ENCODE measurements around the gene KCNG1.

Gene KCNG1

DNA sequence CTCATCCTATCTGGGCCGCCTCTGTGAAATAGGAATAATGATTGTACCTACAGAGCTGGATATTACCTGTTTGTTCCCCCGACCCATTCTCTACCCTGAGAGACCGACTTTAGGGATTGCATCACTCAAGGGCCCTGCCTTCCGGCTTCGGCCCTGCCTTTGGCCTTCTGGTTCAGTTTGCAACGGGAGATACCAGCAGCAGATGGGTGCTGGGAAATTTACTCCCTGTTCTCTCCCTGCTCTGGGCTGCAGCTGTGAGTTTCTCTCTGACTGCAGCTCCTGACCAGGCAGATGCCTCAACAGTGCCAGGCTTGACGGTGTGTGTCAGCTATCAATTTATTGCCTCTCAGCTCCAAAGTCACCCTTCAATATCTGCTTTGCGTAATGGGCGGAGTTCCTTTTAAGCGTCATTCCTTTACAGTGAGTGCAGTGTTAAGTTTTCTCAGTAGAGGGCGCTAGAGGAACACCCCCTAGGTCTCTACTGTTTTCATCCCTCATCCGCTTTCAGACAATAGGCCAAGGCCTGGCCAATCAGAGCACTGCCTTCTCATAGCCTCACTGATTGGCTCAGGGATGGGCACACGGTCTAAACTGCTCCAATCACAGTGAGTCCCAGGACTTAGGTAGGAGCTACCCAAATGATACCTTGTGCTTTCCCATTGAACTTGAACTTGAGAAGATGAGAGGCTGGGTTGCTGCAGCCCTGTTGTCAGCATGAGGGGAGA, 30.0 kb downstream of the KCNG1 start:
- in situ Hi-C loops (cut with HindIII; ENCODE audit: low sequenced_read_pairs), result no loop called here

DNA sequence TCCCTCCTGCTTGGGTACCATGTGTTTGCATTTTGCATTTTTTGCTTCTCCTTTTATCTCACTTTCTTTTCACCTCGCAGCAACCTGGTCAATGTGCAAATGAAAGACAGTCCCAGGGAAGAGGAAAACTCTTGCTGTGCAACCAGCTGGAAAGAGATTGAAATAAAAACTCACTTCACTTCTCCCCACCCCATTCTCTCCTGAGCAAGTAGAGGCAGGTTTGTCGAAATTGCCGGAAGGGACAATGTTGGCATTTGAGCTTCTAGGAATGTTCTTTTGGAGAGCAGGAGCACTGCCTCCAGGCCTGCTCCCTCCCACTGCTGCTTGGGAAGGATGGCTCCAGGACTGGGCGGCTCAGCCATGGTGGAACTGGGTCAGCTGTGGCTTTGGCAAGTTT, 30.6 kb downstream of the KCNG1 start:
- in situ Hi-C loops (cut with HindIII; ENCODE audit: low sequenced_read_pairs), result no loop called here

DNA sequence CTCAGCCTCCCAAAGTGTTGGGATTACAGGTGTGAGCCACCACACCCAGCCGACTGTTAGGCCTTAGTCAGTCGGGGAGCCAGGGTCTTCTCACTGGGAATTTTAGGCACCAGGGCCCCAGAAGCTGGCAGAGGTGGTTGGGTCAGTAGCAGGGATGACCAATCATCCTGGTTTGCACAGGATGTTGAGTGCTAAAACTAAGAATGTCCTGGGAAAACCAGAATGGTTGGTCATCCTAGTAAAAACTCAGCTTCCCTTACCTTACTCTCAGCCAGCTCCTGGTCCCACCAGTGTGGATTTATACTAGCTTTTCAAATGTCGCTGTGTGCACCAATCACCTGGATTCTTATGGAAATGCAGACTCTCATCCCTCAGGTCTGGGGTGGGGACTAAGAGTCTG, 31.8 kb downstream of the KCNG1 start:
- in situ Hi-C loops (cut with HindIII; ENCODE audit: low sequenced_read_pairs), result no loop called here

DNA sequence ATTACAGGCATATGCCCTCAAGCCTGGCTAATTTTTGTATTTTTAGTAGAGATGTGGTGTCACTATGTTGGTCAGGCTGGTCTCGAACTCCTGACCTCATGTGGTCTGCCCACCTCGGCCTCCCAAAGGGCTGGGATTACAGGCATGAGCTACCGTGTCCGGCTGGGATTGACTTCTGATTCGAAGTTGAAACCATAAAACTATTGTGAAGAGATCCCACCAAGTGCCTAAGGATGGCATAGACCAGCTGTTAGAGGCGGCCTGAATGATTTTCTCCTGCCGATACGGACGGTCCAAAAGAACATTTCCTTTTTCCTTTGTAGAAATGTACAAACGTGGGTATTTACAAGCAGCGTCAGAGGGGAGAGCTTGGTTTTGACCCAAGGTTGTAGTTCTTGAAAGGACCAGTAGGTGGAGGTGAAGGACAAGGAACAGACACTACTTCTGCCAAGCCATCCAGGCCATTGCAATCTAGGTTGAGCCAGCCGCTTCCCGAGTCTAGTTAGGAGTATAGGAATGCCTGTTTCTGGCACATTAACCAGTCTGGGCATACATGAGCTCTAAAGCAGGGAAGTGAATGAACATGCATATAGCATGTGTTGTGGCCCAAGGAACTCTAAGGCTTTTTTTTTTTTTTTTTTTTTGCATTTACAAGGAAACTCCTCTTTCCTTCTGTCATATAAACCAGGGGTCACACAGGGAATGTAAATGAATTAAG, 35.3 kb downstream of the KCNG1 start:
- in situ Hi-C loops (cut with HindIII; ENCODE audit: low sequenced_read_pairs), result loop anchor here (5.0 kb wide), 1 partner anchor 405 kb away; no protein-coding TSS in a partner anchor

DNA sequence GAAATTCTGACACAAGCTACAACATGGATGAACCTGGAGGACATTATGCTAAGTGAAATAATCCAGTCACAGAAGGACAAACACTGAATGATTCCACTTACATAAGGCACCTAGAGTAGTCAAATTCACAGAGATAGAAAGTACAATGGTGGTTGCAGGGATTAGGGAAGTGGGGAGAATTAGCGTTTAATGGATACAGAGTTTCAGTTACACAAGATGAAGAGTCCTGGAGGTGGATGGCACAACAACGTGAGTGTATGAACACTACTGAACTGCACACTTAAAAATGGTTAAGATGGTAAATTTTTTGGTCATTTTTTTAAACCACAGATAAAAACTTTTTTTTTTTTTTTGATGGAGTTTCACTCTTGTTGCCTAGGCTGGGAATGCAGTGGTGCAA, 39.6 kb downstream of the KCNG1 start:
- in situ Hi-C loops (cut with HindIII; ENCODE audit: low sequenced_read_pairs), result no loop called here

DNA sequence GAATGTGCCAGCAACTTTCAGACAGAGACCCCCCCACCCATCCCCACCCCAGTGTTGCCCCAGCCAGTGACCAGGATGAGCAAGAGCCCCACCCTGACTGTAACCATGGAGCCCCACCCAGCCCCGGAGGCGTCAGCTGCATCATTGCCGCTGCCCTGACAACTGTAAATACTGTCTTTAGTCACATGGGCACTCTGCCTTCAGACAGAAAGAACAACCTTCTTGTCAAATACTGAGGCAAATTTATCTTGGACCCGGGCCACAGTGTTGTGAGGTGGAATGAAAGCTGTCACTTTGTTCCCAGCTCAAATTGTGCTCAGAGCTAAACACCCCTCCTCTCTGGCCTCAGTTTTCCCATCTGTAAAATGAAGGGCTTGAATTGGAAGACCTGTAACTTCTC, 40.5 kb downstream of the KCNG1 start:
- in situ Hi-C loops (cut with HindIII; ENCODE audit: low sequenced_read_pairs), result no loop called here

DNA sequence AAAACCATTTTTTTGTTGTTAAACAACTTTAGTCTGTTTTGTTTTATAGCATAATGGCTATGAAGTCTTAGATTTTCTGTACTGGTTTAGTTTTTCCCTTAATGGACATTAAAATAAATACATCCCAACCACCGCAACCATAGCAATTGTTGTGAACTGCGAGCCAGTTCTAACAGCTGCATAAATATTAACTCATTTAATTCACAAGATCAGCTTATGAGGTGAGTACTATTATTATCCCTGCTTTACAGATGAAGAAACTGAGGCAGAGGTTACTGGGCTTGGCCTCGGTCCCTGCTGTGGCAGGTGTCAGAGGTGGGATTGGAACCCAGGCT, 41.2 kb downstream of the KCNG1 start:
- in situ Hi-C loops (cut with HindIII; ENCODE audit: low sequenced_read_pairs), result no loop called here

DNA sequence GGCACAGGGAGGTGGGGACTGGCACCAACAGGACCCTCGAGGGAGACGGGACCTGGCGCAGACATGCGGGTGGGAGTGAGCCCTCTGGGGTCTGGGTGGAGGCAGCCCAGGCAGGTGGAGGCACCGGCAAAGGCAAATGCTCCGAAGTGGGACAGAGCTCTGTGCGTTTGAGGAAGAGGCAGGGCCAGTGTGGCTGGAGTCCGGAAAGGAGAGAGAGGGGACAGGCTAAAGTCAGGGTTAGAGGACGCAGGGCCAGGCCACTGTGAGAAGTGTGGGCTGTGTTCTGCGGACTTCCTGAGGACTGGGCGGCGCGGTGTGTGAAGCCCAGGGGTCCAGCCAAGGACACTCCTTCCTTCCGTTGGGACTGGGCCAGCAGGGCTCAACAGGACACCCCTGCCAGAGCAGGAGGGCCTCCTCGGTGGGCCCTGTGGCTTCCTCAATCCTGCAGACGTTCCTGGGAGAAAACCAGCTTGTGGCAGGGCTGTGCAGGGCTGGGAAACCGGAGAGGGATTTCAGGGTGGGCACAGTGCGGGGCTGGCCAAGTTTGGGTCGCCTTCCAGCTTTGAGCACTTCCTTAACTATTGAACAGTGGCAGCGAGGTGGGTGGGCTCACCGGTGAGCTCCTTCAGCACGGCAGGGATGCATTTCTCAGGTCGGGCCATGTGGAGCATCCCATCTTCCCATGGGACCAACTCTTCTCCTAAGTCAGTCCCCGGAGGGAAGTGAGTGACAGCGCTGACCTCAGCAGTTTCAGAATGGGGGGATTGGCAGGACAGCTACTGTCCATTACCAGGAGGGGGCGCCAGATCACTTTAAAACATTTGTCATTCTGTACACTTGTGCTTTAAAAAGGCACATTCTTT, 41.8 kb downstream of the KCNG1 start:
- in situ Hi-C loops (cut with HindIII; ENCODE audit: low sequenced_read_pairs), result no loop called here

DNA sequence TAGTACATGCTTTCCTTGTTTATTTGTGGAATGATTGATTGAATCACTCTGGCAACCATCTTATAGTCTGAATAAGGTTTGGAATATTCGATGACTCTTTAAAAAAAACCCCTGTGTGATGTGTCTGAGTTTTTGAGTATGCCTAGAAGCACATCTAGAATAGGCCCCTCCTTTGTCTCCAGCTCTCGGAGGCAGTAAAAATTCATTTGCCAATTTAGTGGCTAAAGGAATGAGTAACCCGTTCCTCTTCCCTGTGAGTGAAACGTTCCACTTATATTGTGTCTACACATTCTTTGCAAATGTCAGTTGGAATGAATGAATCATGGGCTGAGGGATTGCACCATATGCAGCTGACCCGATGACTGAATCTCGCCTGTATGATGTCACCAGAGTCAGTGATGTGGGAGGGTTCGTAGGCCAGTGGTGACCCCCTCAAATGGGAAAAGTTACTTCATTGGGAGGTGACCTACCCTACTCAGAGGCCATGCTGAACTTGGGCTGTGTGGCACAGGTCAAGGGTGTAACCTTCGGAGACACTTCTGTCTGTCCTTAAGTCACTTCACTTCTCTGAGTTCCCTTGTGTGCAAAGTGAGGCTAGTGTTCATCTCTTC, 42.7 kb downstream of the KCNG1 start:
- in situ Hi-C loops (cut with HindIII; ENCODE audit: low sequenced_read_pairs), result no loop called here

DNA sequence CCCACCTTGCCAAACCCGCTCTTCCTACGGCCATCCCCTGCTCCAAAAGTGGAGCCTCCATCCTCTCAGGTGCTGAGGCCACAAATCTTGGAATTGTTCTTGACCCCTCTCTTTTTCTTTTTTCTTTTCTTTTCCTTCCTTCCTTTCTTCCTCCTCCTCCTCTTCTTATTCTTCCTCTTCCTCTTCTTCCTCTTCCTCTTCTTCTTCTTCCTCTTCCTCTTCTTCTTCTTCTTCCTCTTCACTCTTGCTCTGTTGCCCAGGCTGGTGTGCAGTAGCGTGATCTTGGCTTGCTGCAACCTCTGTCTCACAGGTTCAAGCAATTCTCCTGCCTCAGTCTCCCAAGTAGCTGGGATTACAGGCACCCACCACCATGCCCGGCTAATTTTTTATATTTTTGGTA, 44.4 kb downstream of the KCNG1 start:
- in situ Hi-C loops (cut with HindIII; ENCODE audit: low sequenced_read_pairs), result loop anchor here (5.0 kb wide), 1 partner anchor 61 kb away; no protein-coding TSS in a partner anchor

DNA sequence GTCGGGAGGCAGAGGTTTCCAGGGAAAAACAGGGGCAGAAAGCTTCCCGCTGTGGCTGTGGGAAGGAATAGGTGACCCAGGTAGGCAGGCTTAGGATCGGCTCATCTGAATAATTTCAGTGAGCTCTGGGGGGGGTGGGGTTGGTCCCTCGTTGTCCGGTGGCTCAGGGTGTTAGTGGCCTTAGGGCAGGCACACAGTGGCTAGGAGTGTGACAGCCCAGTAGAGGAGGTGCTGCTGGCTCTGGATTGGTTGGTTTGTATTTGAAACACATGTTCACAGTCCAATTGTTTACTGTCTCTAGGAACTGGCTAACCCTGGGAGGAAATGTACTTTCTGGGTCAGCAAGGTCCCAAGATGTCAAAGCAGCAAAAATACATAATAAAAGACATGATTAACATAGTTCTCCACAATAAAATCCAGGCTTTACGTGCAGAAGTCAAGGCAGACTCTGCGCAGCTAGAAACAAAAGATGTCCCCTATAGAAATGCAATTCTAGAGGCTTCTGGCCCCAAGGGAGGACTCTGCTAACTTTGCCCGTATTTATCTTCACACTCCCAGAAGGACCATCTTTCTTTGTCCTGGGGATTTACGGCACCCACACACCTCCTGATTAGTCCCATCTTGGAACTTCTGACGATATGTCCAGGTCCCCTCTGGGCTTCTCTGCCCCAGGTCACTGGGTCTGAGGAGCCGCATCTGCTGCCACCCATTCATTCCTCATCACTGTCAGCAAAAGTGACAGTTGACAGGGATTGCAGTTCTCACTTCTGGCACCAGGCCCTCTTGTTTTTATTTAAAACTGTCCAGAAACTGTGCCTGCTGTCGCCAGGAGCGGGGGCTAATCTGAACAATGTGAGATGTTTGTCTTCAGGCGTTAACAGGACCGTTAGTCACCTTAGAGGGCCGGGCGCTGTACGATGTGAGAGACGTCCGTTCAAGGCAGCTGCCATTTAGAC, 45.6 kb downstream of the KCNG1 start:
- in situ Hi-C loops (cut with HindIII; ENCODE audit: low sequenced_read_pairs), result loop anchor here (5.0 kb wide), 1 partner anchor 60 kb away; no protein-coding TSS in a partner anchor

DNA sequence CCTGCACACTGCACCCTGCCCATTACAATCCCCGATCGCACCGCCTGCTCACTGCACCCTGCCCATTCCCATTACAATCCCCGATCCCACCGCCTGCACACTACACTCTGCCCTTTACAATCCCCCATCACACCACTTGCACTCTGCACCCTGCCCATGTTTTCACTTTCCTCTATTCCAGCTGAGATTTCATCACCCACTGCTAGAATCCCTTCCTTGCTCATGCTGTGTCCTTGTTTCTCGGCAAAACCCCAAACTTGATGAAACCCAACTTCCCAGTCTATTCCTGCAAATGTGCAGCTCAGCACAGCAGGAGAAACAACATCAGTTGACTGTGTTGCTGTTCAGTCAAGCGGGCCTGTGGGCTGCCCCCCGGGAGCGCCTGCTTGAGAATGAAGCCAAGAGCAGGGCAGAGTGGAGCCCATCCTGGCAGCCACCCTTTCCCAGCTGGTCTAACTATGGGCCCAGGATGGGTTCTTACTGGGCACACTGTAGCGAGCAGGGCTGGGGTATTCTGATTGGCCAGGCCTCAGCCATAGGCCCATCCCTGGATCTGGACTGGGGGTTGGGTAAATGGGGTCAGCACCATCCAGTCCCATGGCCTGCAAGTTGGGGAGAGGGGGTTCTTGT, 47.1 kb downstream of the KCNG1 start:
- in situ Hi-C loops (cut with HindIII; ENCODE audit: low sequenced_read_pairs), result loop anchor here (5.0 kb wide), 1 partner anchor 59 kb away; no protein-coding TSS in a partner anchor

DNA sequence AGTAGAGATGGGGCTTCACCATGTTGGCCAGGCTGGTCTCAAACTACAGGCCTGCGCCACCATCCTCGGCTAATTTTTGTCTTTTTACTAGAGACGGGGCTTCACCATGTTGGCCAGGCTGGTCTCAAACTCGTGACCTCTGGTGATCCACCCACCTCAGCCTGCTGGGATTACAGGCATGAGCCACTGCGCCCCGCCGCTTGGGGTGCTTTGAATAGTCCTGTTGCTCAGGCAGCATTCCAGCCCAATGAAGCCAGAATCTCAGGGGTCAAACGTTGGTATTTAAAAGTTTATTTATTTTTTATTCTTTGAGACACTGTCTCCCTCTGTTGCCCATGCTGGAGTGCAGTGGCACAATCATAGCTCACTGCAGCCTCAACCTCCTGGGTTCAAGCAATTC, 53.0 kb downstream of the KCNG1 start:
- in situ Hi-C loops (cut with HindIII; ENCODE audit: low sequenced_read_pairs), result loop anchor here (10.0 kb wide), 1 partner anchor 175 kb away; the partner anchor contains the start of gene BCAS4

DNA sequence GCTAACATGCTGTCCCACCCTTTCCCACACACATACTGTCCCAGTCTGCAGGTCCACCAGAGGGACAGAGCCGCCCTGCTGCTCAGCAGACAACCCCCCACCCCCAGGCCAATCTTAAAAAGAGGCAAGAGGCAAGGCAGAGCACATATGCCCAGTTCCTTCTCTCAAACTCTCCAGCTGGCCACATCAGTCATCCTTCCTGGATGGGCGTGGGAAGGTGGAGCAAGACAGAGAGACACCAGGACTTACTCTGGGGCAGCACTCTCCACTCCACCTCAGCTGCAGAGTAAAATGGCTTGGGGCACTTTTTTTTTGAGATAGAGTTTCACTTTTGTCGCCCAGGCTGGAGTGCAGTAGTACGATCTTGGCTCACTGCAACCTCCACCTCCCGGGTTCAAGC, 53.5 kb downstream of the KCNG1 start:
- in situ Hi-C loops (cut with HindIII; ENCODE audit: low sequenced_read_pairs), result loop anchor here (10.0 kb wide), 1 partner anchor 175 kb away; the partner anchor contains the start of gene BCAS4

DNA sequence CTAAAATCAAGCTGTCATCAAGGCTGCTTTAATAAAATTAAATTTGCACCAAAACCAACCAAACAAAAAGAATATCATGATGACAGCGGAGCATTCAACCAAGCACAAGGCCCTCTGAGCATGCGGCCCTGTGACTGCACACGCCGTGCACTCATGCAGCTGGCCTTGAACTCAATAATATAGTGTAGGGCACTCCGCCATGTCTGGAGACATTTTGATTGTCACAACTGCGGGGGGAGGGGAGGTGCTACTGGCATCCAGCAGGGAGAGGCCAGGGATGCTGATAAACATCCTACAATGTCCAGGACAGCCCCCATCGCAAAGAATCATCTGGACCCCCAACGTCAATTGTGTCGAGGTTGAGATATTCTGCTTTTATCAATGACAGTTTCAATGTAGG, 54.6 kb downstream of the KCNG1 start:
- in situ Hi-C loops (cut with HindIII; ENCODE audit: low sequenced_read_pairs), result loop anchor here (10.0 kb wide), 1 partner anchor 173 kb away; the partner anchor contains the start of gene BCAS4

DNA sequence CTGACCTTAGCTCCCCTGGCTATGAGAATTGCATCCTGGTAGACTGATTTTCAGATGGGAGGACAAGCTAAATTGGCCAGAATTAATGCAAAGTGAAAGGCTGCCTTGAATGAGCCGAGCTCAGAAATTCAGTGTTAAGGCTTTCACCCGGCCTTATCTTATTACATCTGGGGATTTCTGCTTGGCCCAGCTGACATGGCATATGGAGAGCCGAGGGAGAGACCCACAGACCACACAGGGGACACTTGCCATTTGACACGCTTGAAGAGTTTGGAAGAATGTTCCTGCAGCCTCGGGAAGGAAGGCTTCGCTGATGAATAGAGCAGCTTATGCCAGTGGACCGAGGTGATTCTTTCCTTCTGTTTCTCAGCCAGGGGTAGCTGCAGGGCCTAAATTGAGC, 55.3 kb downstream of the KCNG1 start:
- in situ Hi-C loops (cut with HindIII; ENCODE audit: low sequenced_read_pairs), result loop anchor here (10.0 kb wide), 1 partner anchor 173 kb away; the partner anchor contains the start of gene BCAS4

DNA sequence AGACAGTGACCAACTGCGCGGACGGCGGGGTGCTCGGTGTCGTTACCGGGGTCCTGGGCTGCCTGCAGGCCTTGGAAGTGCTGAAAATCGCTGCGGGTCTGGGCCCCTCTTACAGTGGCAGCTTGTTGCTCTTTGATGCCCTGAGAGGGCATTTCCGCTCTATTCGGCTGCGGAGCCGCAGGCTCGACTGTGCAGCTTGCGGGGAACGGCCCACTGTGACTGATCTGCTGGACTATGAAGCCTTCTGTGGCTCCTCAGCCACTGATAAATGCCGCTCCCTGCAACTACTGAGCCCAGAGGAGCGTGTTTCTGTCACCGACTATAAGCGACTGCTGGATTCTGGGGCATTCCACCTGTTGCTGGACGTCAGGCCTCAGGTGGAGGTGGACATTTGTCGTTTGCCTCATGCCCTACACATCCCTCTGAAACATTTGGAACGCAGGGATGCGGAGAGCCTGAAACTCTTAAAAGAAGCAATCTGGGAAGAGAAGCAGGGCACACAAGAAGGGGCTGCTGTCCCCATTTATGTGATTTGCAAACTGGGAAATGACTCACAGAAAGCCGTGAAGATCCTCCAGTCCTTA, 63.3 kb downstream of the KCNG1 start:
- in situ Hi-C loops (cut with HindIII; ENCODE audit: low sequenced_read_pairs), result loop anchor here (10.0 kb wide), 1 partner anchor 165 kb away; the partner anchor contains the start of gene BCAS4

DNA sequence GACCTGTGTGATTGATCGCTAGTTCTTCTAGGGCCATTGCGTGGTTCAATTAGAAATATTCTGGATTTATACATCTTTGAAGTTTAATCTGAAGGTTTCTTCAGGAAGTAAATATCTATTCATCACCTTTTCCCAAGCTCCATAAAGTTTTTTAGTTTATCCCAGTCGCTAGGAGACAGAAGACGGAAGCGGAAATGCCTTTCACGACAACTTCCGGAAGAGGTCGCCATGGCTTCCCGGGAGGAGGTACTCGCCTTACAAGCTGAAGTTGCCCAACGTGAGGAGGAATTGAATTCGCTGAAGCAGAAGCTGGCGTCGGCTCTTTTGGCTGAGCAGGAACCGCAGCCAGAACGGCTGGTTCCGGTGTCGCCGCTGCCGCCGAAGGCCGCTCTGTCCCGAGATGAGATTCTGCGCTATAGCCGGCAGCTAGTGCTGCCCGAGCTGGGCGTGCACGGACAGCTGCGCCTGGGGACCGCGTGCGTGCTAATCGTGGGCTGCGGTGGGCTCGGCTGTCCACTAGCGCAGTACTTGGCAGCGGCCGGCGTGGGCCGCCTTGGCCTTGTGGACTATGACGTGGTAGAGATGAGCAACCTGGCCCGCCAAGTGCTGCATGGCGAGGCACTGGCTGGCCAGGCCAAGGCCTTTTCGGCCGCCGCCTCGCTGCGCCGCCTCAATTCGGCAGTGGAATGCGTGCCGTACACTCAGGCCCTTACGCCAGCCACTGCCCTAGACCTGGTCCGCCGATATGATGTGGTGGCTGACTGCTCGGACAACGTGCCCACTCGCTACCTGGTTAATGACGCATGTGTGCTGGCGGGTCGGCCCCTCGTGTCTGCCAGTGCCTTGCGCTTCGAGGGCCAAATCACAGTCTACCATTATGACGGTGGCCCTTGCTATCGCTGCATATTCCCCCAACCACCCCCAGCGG, 64.0 kb downstream of the KCNG1 start, which contains the start of gene MOCS3:
MOCS3 (plus strand) TSS at position 204 of the 928 bp plus-strand sequence; CDS start at position 229, 25 bp downstream.
- in situ Hi-C loops (cut with HindIII; ENCODE audit: low sequenced_read_pairs), result no loop called here
